ENCODE results near the gene MCCC2. TPM values are rescaled to one million over a fixed set of nuclear protein-coding genes. Genes with fewer than 3 reads are reported as not detected.

Gene MCCC2
- total RNA-seq, 1 experiment from 2014 or later = 47.2 TPM

DNA sequence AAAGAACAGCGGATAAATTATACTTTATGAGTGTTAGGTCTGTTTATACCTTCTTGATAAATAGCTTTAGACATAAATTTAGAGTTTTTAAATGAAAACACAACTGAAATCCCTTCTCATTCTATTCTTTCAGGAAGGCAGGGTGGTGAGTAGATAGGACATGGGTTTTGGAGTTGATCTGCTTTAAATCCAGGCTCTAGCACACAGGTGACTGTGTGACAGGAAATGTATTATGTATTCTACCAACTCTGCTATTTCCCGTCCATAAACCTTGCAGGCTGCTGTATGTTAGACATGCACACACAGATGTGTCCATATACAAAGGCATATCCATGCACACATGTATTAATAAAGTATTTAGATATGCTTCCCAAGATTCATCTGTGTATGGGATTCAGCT, 112.6 kb downstream of the MCCC2 start:
- peak overlapping the region; percentile 8 for H2AFZ ChIP-seq (ENCODE audit: low read depth, low read length, poor library complexity, severe bottlenecking)
- RAD21 ChIA-PET (ENCODE audit: low non-redundant PET in 1 of 2, low total read pairs in 2 of 2, uncharacterized antibody in 2 of 2, unreplicated experiment in 2 of 2) = no interaction called here

More for the DNA sequence above, 112.6 kb downstream of the MCCC2 start:
- Histone ChIP-seq H3K4me2 (ENCODE audit: low read length) (no peak overlapping the region), H3K4me3 (replicated peaks in 1 of 2; ENCODE audit: low read depth in 1 of 2, low read length in 2 of 2) (no peak overlapping the region), H3K27me3 (ENCODE audit: insufficient read depth, low read length) (peaks cover 6% of the 10 kb centered on the region; the same call in 1 of the 2 replicates), H3K27ac (ENCODE audit: low read depth, low read length) (no peak overlapping the region), H3K4me1 (ENCODE audit: control insufficient read depth in 1 of 2, insufficient read depth in 2 of 2, low read length in 2 of 2) (no peaks in the 10 kb centered on the region), H3K9ac (ENCODE audit: low read length) (no peak overlapping the region), H4K20me1 (ENCODE audit: insufficient read depth) (no peaks in the 10 kb centered on the region), H3K36me3 (ENCODE audit: control insufficient read depth in 1 of 2, insufficient read depth in 2 of 2, low read length in 2 of 2) (no peaks in the 10 kb centered on the region), H3K9me2 (ENCODE audit: insufficient read depth) (no peaks in the 10 kb centered on the region), H3K79me2 (ENCODE audit: insufficient read depth, low read length) (no peaks in the 10 kb centered on the region), H3K9me3 (ENCODE audit: control insufficient read depth in 1 of 2, insufficient read depth in 1 of 2, low read depth in 1 of 2, low read length in 2 of 2) (no peaks in the 10 kb centered on the region)
- no TSS peak for BruUV-seq (replicated peaks)
- DNase-seq (ENCODE audit: low read depth, low spot score) (no peak), ATAC-seq (no peak)
- ChIA-PET POLR2A (no interaction called here), CTCF (no interaction called here)
- intact Hi-C loops (cut with micrococcal nuclease) = no loop called here
- TF ChIP-seq SP1 (IDR thresholded peaks at IDR 0.05; ENCODE audit: low read depth) (no peak), ZFX (IDR thresholded peaks at IDR 0.05) (no peak), ELF1 (IDR thresholded peaks at IDR 0.05; ENCODE audit: borderline replicate concordance, low read depth) (no peak), POLR2AphosphoS5 (IDR thresholded peaks at IDR 0.05; ENCODE audit: low read depth, low read length) (no peak), YY1 (IDR thresholded peaks at IDR 0.05; ENCODE audit: extremely low read depth, insufficient replicate concordance, low read depth, low read length) (no peak)
- TF ChIP-seq, protein P1, sequence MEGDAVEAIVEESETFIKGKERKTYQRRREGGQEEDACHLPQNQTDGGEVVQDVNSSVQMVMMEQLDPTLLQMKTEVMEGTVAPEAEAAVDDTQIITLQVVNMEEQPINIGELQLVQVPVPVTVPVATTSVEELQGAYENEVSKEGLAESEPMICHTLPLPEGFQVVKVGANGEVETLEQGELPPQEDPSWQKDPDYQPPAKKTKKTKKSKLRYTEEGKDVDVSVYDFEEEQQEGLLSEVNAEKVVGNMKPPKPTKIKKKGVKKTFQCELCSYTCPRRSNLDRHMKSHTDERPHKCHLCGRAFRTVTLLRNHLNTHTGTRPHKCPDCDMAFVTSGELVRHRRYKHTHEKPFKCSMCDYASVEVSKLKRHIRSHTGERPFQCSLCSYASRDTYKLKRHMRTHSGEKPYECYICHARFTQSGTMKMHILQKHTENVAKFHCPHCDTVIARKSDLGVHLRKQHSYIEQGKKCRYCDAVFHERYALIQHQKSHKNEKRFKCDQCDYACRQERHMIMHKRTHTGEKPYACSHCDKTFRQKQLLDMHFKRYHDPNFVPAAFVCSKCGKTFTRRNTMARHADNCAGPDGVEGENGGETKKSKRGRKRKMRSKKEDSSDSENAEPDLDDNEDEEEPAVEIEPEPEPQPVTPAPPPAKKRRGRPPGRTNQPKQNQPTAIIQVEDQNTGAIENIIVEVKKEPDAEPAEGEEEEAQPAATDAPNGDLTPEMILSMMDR (IDR thresholded peaks at IDR 0.05 in 2 of 3, conservative IDR thresholded peaks at IDR 0.05 in 1 of 3; ENCODE audit: borderline replicate concordance in 1 of 3, insufficient read depth in 1 of 3, low read depth in 2 of 3, low read length in 2 of 3) = no peak
- TF ChIP-seq, protein P2, sequence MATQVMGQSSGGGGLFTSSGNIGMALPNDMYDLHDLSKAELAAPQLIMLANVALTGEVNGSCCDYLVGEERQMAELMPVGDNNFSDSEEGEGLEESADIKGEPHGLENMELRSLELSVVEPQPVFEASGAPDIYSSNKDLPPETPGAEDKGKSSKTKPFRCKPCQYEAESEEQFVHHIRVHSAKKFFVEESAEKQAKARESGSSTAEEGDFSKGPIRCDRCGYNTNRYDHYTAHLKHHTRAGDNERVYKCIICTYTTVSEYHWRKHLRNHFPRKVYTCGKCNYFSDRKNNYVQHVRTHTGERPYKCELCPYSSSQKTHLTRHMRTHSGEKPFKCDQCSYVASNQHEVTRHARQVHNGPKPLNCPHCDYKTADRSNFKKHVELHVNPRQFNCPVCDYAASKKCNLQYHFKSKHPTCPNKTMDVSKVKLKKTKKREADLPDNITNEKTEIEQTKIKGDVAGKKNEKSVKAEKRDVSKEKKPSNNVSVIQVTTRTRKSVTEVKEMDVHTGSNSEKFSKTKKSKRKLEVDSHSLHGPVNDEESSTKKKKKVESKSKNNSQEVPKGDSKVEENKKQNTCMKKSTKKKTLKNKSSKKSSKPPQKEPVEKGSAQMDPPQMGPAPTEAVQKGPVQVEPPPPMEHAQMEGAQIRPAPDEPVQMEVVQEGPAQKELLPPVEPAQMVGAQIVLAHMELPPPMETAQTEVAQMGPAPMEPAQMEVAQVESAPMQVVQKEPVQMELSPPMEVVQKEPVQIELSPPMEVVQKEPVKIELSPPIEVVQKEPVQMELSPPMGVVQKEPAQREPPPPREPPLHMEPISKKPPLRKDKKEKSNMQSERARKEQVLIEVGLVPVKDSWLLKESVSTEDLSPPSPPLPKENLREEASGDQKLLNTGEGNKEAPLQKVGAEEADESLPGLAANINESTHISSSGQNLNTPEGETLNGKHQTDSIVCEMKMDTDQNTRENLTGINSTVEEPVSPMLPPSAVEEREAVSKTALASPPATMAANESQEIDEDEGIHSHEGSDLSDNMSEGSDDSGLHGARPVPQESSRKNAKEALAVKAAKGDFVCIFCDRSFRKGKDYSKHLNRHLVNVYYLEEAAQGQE (IDR thresholded peaks at IDR 0.05; ENCODE audit: low read depth) = no peak

Data from HCT116 (cell line).